ENCODE results near the gene GPC6.

DNA sequence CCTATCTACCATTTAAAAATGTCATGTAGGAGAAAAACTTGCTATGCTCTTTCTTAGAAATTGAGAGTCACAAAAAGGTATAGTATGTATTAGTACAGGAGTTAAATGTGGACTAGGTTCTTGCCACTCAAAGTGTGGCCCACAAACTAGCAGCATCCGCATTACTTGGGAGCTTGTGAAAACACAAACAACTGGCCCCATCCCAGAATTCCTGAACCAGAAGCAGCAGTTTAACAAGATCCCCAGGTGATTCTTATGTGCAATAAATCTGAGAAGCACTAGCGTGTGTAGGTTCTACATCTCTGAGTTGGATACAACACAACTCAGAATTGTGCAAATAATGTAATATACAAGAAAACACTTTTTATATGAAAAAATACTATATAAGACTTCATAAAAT is 927.0 kb downstream of the GPC6 start:
- TF ChIP-seq, protein P1, sequence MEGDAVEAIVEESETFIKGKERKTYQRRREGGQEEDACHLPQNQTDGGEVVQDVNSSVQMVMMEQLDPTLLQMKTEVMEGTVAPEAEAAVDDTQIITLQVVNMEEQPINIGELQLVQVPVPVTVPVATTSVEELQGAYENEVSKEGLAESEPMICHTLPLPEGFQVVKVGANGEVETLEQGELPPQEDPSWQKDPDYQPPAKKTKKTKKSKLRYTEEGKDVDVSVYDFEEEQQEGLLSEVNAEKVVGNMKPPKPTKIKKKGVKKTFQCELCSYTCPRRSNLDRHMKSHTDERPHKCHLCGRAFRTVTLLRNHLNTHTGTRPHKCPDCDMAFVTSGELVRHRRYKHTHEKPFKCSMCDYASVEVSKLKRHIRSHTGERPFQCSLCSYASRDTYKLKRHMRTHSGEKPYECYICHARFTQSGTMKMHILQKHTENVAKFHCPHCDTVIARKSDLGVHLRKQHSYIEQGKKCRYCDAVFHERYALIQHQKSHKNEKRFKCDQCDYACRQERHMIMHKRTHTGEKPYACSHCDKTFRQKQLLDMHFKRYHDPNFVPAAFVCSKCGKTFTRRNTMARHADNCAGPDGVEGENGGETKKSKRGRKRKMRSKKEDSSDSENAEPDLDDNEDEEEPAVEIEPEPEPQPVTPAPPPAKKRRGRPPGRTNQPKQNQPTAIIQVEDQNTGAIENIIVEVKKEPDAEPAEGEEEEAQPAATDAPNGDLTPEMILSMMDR (IDR thresholded peaks at IDR 0.05; ENCODE audit: insufficient read depth, low read length) = no peak
- TF ChIP-seq, protein P2, sequence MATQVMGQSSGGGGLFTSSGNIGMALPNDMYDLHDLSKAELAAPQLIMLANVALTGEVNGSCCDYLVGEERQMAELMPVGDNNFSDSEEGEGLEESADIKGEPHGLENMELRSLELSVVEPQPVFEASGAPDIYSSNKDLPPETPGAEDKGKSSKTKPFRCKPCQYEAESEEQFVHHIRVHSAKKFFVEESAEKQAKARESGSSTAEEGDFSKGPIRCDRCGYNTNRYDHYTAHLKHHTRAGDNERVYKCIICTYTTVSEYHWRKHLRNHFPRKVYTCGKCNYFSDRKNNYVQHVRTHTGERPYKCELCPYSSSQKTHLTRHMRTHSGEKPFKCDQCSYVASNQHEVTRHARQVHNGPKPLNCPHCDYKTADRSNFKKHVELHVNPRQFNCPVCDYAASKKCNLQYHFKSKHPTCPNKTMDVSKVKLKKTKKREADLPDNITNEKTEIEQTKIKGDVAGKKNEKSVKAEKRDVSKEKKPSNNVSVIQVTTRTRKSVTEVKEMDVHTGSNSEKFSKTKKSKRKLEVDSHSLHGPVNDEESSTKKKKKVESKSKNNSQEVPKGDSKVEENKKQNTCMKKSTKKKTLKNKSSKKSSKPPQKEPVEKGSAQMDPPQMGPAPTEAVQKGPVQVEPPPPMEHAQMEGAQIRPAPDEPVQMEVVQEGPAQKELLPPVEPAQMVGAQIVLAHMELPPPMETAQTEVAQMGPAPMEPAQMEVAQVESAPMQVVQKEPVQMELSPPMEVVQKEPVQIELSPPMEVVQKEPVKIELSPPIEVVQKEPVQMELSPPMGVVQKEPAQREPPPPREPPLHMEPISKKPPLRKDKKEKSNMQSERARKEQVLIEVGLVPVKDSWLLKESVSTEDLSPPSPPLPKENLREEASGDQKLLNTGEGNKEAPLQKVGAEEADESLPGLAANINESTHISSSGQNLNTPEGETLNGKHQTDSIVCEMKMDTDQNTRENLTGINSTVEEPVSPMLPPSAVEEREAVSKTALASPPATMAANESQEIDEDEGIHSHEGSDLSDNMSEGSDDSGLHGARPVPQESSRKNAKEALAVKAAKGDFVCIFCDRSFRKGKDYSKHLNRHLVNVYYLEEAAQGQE (IDR thresholded peaks at IDR 0.05; ENCODE audit: insufficient replicate concordance, low read depth) = no peak
- TF ChIP-seq GABPA (IDR thresholded peaks at IDR 0.05; ENCODE audit: low read depth) (no peak), POLR2AphosphoS5 (IDR thresholded peaks at IDR 0.05; ENCODE audit: low read depth) (no peak)

All from HL-60 (cell line).